Measurements from ENCODE around the gene SEMA4D. TPM values are rescaled to one million over a fixed set of nuclear protein-coding genes. Genes with fewer than 3 reads are reported as not detected.

The SEMA4D gene
- total and polyA plus RNA-seq, 2 donors from 2014 or later: 18.9 to 147 TPM

GRCh38 chr9:89464300-89464901 is 33.5 kb downstream of the SEMA4D start:
- Histone ChIP-seq H3K9ac (ENCODE audit: low read length in 3 of 3) (no peak overlapping the region), H3K36me3 (ENCODE audit: control insufficient read depth in 2 of 3, insufficient read depth in 3 of 3, low read length in 3 of 3) (no peaks in the 10 kb centered on the region), H3K4me3 (ENCODE audit: low read length in 3 of 3) (no peak overlapping the region), H3K4me1 (ENCODE audit: control insufficient read depth in 2 of 3, insufficient read depth in 2 of 3, low read depth in 1 of 3, low read length in 3 of 3) (peaks cover 3 to 31% (median 27%) of the 10 kb centered on the region in 3 donors), H3K27me3 (ENCODE audit: control insufficient read depth, insufficient read depth, low read length) (no peaks in the 10 kb centered on the region), H3K9me3 (ENCODE audit: control insufficient read depth in 2 of 3, insufficient read depth in 1 of 3, low read length in 3 of 3) (no peaks in the 10 kb centered on the region), H3K27ac (ENCODE audit: low read depth in 2 of 2, low read length in 2 of 2) (peak overlapping the region; percentile 20 to 27)
- FAIRE-seq (no peak), DNase-seq (no peak)
- no peak for TF ChIP-seq CTCF (IDR thresholded peaks at IDR 0.05; ENCODE audit: borderline replicate concordance, extremely low read depth, insufficient read depth)
- intact Hi-C loops (cut with DNase I): no loop called here

- Histone ChIP-seq H3K36me3 (ENCODE audit: control insufficient read depth in 2 of 3, insufficient read depth in 3 of 3, low read length in 3 of 3) (peaks cover 0 to 6% (median 2%) of the 10 kb centered on the region in 3 donors), H3K9ac (ENCODE audit: low read length in 3 of 3) (no peak overlapping the region), H3K27me3 (ENCODE audit: control insufficient read depth, insufficient read depth, low read length) (no peaks in the 10 kb centered on the region), H3K4me3 (ENCODE audit: low read length in 3 of 3) (no peak overlapping the region), H3K4me1 (ENCODE audit: control insufficient read depth in 2 of 3, insufficient read depth in 2 of 3, low read depth in 1 of 3, low read length in 3 of 3) (peaks cover 0 to 34% (median 27%) of the 10 kb centered on the region in 3 donors), H3K9me3 (ENCODE audit: control insufficient read depth in 2 of 3, insufficient read depth in 1 of 3, low read length in 3 of 3) (no peaks in the 10 kb centered on the region), H3K27ac (ENCODE audit: low read depth in 2 of 2, low read length in 2 of 2) (no peak overlapping the region)
- no peak for TF ChIP-seq CTCF (IDR thresholded peaks at IDR 0.05; ENCODE audit: borderline replicate concordance, extremely low read depth, insufficient read depth)
- no peak for FAIRE-seq
- DNase-seq: no peak
- intact Hi-C loops (cut with DNase I): no loop called here
These were observed 34.9 kb downstream of the SEMA4D start for GRCh38 chr9:89462817-89463683.

- no peak overlapping the region for H3K27ac ChIP-seq (ENCODE audit: low read depth in 2 of 2, low read length in 2 of 2)
- intact Hi-C loops (cut with DNase I): no loop called here
These were observed 35.7 kb downstream of the SEMA4D start for GRCh38 chr9:89462199-89462598.

More at GRCh38 chr9:89462199-89462598, 35.7 kb downstream of the SEMA4D start:
- Histone ChIP-seq H3K36me3 (ENCODE audit: control insufficient read depth in 2 of 3, insufficient read depth in 3 of 3, low read length in 3 of 3) (peaks cover 0 to 6% (median 2%) of the 10 kb centered on the region in 3 donors), H3K27me3 (ENCODE audit: control insufficient read depth, insufficient read depth, low read length) (no peaks in the 10 kb centered on the region), H3K4me1 (ENCODE audit: control insufficient read depth in 2 of 3, insufficient read depth in 2 of 3, low read depth in 1 of 3, low read length in 3 of 3) (peaks cover 0 to 30% (median 19%) of the 10 kb centered on the region in 3 donors), H3K9ac (ENCODE audit: low read length in 3 of 3) (no peak overlapping the region), H3K9me3 (ENCODE audit: control insufficient read depth in 2 of 3, insufficient read depth in 1 of 3, low read length in 3 of 3) (no peaks in the 10 kb centered on the region), H3K4me3 (ENCODE audit: low read length in 3 of 3) (no peak overlapping the region)
- DNase-seq (no peak), FAIRE-seq (no peak)
- no peak for TF ChIP-seq CTCF (IDR thresholded peaks at IDR 0.05; ENCODE audit: borderline replicate concordance, extremely low read depth, insufficient read depth)

Data from kidney (tissue), 14 donors.